CD1c-positive myeloid dendritic cell (primary cell): ENCODE data around the gene HOXA11.

Experiments
- DNase-seq: peaks from one replicate; pipeline ENCODE4 v3.0.0-alpha.2; 2016; ENCODE audit errors: extremely low spot score

The HOXA11 gene

GRCh38 chr7:27133409-27134231 lies 51.4 kb downstream of the HOXA11 start:
- DNase-seq = no peak

- DNase-seq = no peak
These were observed 52.1 kb downstream of the HOXA11 start for GRCh38 chr7:27132978-27133377.

GRCh38 chr7:27132214-27132613 lies 52.8 kb downstream of the HOXA11 start:
- no peak for DNase-seq

GRCh38 chr7:27131390-27131819 lies 53.6 kb downstream of the HOXA11 start:
- DNase-seq = no peak
